ENCODE results near the gene SORBS1.

Gene SORBS1

GRCh38 chr10:95332666-95333249, 228.4 kb downstream of the SORBS1 start:
- ChIA-PET CTCF (interaction anchor here (1.0 to 1.3 kb wide), 3 partner anchors 13 to 89 kb away, joined by 3 read pairs; no protein-coding TSS in a partner anchor), POLR2A (no interaction called here)
- TF ChIP-seq CTCF (IDR thresholded peaks at IDR 0.05; ENCODE audit: control extremely low read depth, extremely low read depth, low read depth, missing control alignments), result no peak
- no peak for DNase-seq (ENCODE audit: extremely low spot score)

- ChIA-PET CTCF (interaction anchor here (0.7 to 1.3 kb wide), 3 partner anchors 11 to 88 kb away, joined by 3 read pairs; no protein-coding TSS in a partner anchor), POLR2A (no interaction called here)
- no peak for DNase-seq (ENCODE audit: extremely low spot score)
Observed at GRCh38 chr10:95331596-95332130, 229.5 kb downstream of the SORBS1 start.

GRCh38 chr10:95330966-95331453, 230.2 kb downstream of the SORBS1 start:
- POLR2A ChIA-PET, result no interaction called here
- CTCF ChIA-PET, result interaction anchor here (0.7 to 1.2 kb wide), 2 partner anchors 10 to 85 kb away, joined by 3 read pairs; no protein-coding TSS in a partner anchor
- TF ChIP-seq CTCF (IDR thresholded peaks at IDR 0.05; ENCODE audit: control extremely low read depth, extremely low read depth, low read depth, missing control alignments), result no peak
- DNase-seq (ENCODE audit: extremely low spot score), result no peak

More at GRCh38 chr10:95331596-95332130, 229.5 kb downstream of the SORBS1 start:
- TF ChIP-seq CTCF (IDR thresholded peaks at IDR 0.05; ENCODE audit: control extremely low read depth, extremely low read depth, low read depth, missing control alignments), result no peak

- POLR2A ChIA-PET, result no interaction called here
- no peak for DNase-seq (ENCODE audit: extremely low spot score)
- CTCF ChIA-PET, result interaction anchor here (0.7 to 2.0 kb wide), 10 partner anchors 8 to 83 kb away, joined by 3 to 6 read pairs (median 3); no protein-coding TSS in a partner anchor
- no peak for TF ChIP-seq CTCF (IDR thresholded peaks at IDR 0.05; ENCODE audit: control extremely low read depth, extremely low read depth, low read depth, missing control alignments)
Observed at GRCh38 chr10:95329296-95329695, 231.9 kb downstream of the SORBS1 start.

GRCh38 chr10:95328013-95328412, 233.2 kb downstream of the SORBS1 start:
- CTCF ChIA-PET, result interaction anchor here (1.0 to 2.0 kb wide), 6 partner anchors 11 to 195 kb away, joined by 3 to 6 read pairs (median 4); no protein-coding TSS in a partner anchor
- POLR2A ChIA-PET, result no interaction called here
- TF ChIP-seq CTCF (IDR thresholded peaks at IDR 0.05; ENCODE audit: control extremely low read depth, extremely low read depth, low read depth, missing control alignments), result no peak
- DNase-seq (ENCODE audit: extremely low spot score), result no peak

GRCh38 chr10:95327367-95327766, 233.8 kb downstream of the SORBS1 start:
- DNase-seq (ENCODE audit: extremely low spot score), result no peak
- no peak for TF ChIP-seq CTCF (IDR thresholded peaks at IDR 0.05; ENCODE audit: control extremely low read depth, extremely low read depth, low read depth, missing control alignments)
- CTCF ChIA-PET, result interaction anchor here (1.8 kb wide), 1 partner anchor 12 kb away, joined by 5 read pairs; no protein-coding TSS in a partner anchor
- POLR2A ChIA-PET, result no interaction called here
